Measurements from ENCODE around the gene ATP5MG.

ATP5MG gene

GRCh38 chr11:118442908-118443589 is 41.6 kb downstream of the ATP5MG start:
- no peak for DNase-seq

DNA sequence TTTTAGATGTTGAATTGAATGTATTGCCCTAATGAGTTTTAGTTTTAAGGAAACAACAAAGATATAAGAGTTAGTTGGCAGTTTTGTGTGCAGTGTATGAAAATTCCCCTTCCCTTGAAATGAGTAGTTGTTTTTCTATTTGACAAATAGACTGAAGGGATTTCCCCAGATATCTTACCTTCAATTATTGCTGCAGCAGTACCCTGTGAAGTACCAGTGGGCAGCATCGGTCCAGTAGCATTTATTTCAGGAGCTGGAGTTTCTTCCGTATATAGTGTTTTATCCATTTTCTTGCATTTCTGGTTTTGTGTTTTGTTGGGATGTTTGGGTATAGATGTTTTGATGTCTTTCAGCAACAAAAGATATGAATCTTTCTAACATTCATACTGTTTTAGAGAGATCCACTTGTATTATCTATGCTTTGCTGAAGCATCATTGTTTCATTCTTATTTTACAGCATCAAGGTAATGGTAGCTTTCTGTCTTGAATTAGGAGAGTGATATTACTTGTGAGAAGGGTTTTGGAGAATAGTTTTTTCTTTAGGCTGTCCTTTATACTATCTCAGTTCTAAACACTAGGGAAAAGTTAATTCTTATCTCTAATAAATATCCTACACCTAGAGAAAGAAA is 42.3 kb downstream of the ATP5MG start:
- DNase-seq: no peak

- no peak for DNase-seq
Measured at GRCh38 chr11:118447423-118447822, 46.0 kb downstream of the ATP5MG start.

DNA sequence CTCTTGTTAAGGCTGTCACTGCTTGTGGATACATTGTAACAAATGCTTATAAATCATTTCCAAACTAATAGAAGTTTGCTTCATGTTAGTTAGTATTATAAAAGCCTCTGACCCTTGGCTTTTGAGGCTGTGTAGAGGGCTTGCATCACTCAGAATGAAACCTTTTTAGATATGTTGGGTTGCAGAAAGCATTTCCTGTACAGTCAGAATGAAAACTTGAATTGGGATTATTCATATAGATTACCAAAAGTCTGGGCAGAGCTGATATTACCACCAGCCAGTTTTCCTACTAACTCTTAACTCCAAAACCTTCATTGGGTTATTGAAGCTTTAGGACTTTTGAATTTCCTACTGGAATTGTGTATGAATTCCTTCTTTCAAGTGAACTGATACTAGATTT is 46.9 kb downstream of the ATP5MG start:
- peak; percentile 6 for DNase-seq

GRCh38 chr11:118449316-118449918 is 48.0 kb downstream of the ATP5MG start:
- no peak for DNase-seq

GRCh38 chr11:118450451-118450850 is 49.0 kb downstream of the ATP5MG start:
- DNase-seq: no peak
